ENCODE measurements around the gene LRRFIP2.

- TF ChIP-seq CTCF (IDR thresholded peaks at IDR 0.05) (no peak), POLR2A (IDR thresholded peaks at IDR 0.05) (no peak), POLR2AphosphoS5 (IDR thresholded peaks at IDR 0.05) (no peak)
These were observed 25.8 kb upstream of the LRRFIP2 start for GRCh38 chr3:37200141-37200540.
